DND-41 (cell line): ENCODE results near the gene C1orf35.

ENCODE experiments used
- ATAC-seq: fragments of 200-7000 bp; cut with Tn5 transposase; 3 replicates; pipeline ENCODE4 v1.9.1; 2021; ENCODE audit warnings: low read depth; ENCODE audit not compliant: insufficient read depth
- DNase-seq: peaks from one replicate; pipeline ENCODE4 v3.0.0-alpha.2; 2020
- H2AFZ ChIP-seq: 2 replicates; pipeline ENCODE4 v1.6.0; 2012; ENCODE audit warnings: low read depth, low read length
- H3K27ac ChIP-seq: 2 replicates; pipeline ENCODE4 v1.5.1; 2012; ENCODE audit warnings: low read length, inconsistent platforms
- H3K27me3 ChIP-seq: fragments of 200-600 bp; sonication (generic); 2 replicates; pipeline ENCODE4 v1.6.0; 2012; ENCODE audit warnings: low read length, mild to moderate bottlenecking, inconsistent platforms; ENCODE audit not compliant: insufficient read depth, poor library complexity
- H3K36me3 ChIP-seq: 2 replicates; pipeline ENCODE4 v1.5.1; 2012; ENCODE audit warnings: low read length, inconsistent platforms; ENCODE audit not compliant: insufficient read depth
- H3K4me1 ChIP-seq: 2 replicates; pipeline ENCODE4 v1.5.1; 2012; ENCODE audit warnings: mild to moderate bottlenecking, low read length; ENCODE audit not compliant: insufficient read depth
- H3K4me2 ChIP-seq: 2 replicates; pipeline ENCODE4 v1.6.0; 2012; ENCODE audit warnings: mild to moderate bottlenecking, moderate library complexity, low read length, inconsistent platforms; ENCODE audit not compliant: insufficient read depth
- H3K4me3 ChIP-seq, 2 experiments: fragments of 200-600 bp in 1 of 2; shearing (Covaris generic) in 1 of 2; 2 replicates each; pipeline ENCODE4 v1.5.1; 2012 to 2016; ENCODE audit warnings: inconsistent platforms in 2 of 2, low read length in 2 of 2, mild to moderate bottlenecking in 2 of 2, low read depth in 1 of 2, moderate library complexity in 1 of 2
- H3K79me2 ChIP-seq: 2 replicates; pipeline ENCODE4 v1.6.0; 2012; ENCODE audit warnings: low read length, inconsistent platforms; ENCODE audit not compliant: insufficient read depth
- H3K9ac ChIP-seq: 2 replicates; pipeline ENCODE4 v1.6.0; 2012; ENCODE audit warnings: low read depth, mild to moderate bottlenecking, inconsistent platforms, low read length, moderate library complexity
- H3K9me3 ChIP-seq: 2 replicates; pipeline ENCODE4 v1.5.1; 2012; ENCODE audit warnings: low read length, moderate library complexity, mild to moderate bottlenecking, inconsistent platforms; ENCODE audit not compliant: insufficient read depth, severe bottlenecking
- H4K20me1 ChIP-seq: 2 replicates; pipeline ENCODE4 v1.6.0; 2012; ENCODE audit warnings: low read length; ENCODE audit not compliant: insufficient read depth
- EZH2 ChIP-seq: IDR thresholded peaks from 3 replicates; pipeline ENCODE4 v1.6.1; 2012; ENCODE audit warnings: borderline replicate concordance, low read depth, mild to moderate bottlenecking, moderate library complexity, low read length, inconsistent platforms; ENCODE audit not compliant: severe bottlenecking
- TF ChIP-seq, protein P1 (sequence below): IDR thresholded peaks from 2 replicates; pipeline ENCODE4 v1.5.1; 2012; ENCODE audit warnings: borderline replicate concordance, low read length, moderate library complexity, mild to moderate bottlenecking; ENCODE audit not compliant: poor library complexity, severe bottlenecking; ENCODE audit errors: extremely low read depth

Gene C1orf35

DNA sequence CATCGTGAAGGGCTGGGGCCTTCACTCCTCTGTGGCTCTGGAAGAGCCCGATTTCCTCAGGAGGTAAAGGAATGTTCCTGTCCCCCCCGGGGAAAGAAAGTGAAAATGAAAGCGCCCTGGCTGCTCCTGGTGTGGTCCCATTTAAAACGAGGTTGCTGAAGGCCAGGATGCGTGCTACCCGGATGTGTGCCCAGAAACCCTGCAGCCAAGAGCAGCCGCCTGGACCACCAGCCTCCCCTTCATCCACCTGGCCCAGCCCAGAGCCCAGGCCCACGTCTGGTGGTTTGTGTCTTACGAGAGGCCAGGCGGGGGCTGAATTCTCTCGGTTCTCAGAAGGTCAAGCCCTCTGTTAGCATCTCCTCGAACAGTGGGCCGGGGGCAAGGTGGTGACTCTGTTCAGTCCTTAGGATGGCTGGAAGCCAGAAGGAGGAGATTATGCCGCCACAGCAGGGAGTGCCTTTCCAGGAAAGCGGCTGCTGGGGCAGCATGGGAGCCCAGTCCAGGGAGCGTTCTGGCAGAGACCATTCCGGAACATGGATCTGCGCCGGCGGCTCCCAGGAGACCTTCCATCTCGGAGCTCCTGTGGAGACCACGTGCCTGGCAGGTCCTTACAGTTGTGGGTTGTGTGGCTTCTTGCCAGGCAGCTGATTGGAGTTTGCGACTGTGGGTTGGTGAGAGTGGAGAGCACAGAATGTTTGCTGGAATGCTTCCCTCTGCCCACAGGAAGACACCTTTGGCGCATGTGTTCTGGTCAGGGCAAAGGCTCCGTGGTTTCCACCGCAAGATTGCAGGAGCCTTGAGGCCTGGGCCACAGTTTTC lies 38.3 kb upstream of the C1orf35 start:
- Histone ChIP-seq H3K79me2 (peaks cover 64% of the 10 kb centered on the region), H3K9me3 (no peaks in the 10 kb centered on the region), H3K36me3 (peaks cover 55% of the 10 kb centered on the region), H4K20me1 (peaks cover 62% of the 10 kb centered on the region), H3K4me1 (peaks cover 45% of the 10 kb centered on the region), H3K27ac (peak overlapping the region; percentile 88), H2AFZ (peak overlapping the region; percentile 39; the same call in 1 of the 2 replicates), H3K27me3 (peaks cover 6% of the 10 kb centered on the region), H3K4me3 (peak overlapping the region; percentile 99), H3K4me2 (peak overlapping the region; percentile 95), H3K9ac (peak overlapping the region; percentile 92)
- ATAC-seq (peak; percentile 13; the same call in 2 of the 3 replicates), DNase-seq (peak; percentile 74)
- TF ChIP-seq EZH2, result no peak
- TF ChIP-seq, protein P1, sequence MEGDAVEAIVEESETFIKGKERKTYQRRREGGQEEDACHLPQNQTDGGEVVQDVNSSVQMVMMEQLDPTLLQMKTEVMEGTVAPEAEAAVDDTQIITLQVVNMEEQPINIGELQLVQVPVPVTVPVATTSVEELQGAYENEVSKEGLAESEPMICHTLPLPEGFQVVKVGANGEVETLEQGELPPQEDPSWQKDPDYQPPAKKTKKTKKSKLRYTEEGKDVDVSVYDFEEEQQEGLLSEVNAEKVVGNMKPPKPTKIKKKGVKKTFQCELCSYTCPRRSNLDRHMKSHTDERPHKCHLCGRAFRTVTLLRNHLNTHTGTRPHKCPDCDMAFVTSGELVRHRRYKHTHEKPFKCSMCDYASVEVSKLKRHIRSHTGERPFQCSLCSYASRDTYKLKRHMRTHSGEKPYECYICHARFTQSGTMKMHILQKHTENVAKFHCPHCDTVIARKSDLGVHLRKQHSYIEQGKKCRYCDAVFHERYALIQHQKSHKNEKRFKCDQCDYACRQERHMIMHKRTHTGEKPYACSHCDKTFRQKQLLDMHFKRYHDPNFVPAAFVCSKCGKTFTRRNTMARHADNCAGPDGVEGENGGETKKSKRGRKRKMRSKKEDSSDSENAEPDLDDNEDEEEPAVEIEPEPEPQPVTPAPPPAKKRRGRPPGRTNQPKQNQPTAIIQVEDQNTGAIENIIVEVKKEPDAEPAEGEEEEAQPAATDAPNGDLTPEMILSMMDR, result no peak

DNA sequence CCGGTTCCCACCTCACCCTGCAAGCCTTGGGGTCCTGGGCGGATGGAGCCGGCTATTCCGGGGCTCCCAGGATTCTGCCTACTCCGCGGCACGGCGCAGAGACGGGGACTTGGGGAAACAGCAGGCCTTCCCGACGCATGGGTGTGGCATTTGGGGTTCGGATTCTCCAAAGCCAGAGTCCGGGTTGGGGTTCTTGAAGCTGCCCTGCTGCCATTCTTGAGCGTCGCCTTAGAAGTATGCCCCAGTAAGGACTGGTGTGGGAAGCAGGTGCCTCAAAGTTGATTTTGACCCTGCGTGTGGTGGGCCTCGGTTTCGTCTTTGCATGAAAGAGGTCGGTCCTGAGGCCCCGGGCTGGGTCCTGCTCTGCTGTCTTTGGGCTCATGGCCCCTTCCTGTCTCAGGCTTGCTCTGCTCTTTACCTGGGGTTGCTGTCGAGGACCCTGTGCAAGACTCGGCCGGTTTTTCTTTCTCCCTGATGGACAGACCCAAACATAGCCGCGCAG lies 37.6 kb upstream of the C1orf35 start:
- peaks cover 11% of the 10 kb centered on the region for H3K27me3 ChIP-seq
- TF ChIP-seq EZH2, result no peak
- TF ChIP-seq, protein P1, result no peak
- H3K79me2 ChIP-seq, result peaks cover 57% of the 10 kb centered on the region
- H3K9ac ChIP-seq, result peak overlapping the region; percentile 92
- peak overlapping the region; percentile 95 for H3K4me2 ChIP-seq
- peak overlapping the region; percentile 88 for H3K27ac ChIP-seq
- H4K20me1 ChIP-seq, result peaks cover 56% of the 10 kb centered on the region
- peaks cover 49% of the 10 kb centered on the region for H3K36me3 ChIP-seq
- no peaks in the 10 kb centered on the region for H3K9me3 ChIP-seq
- H2AFZ ChIP-seq, result peak overlapping the region; percentile 89
- H3K4me1 ChIP-seq, result peaks cover 45% of the 10 kb centered on the region
- peak overlapping the region; percentile 99 for H3K4me3 ChIP-seq
- peak; percentile 3; the same call in 2 of the 3 replicates for ATAC-seq
- no peak for DNase-seq

- DNase-seq, result peak; percentile 100
- H3K27ac ChIP-seq, result peak within 1 kb of the TSS; percentile 88
- peak within 1 kb of the TSS; percentile 92 for H3K9ac ChIP-seq
- H4K20me1 ChIP-seq, result peaks cover 49% of the 10 kb centered on the region
- H3K4me2 ChIP-seq, result peak within 1 kb of the TSS; percentile 95
- H3K79me2 ChIP-seq, result peaks cover 51% of the 10 kb centered on the region
- no peaks in the 10 kb centered on the region for H3K9me3 ChIP-seq
- peaks cover 13% of the 10 kb centered on the region for H3K27me3 ChIP-seq
- H3K4me3 ChIP-seq, result peak within 1 kb of the TSS; percentile 99
- TF ChIP-seq, protein P1, result no peak
- TF ChIP-seq EZH2, result no peak
- peak; percentile 83 for ATAC-seq
- H3K36me3 ChIP-seq, result peaks cover 43% of the 10 kb centered on the region
- peak within 1 kb of the TSS; percentile 89 for H2AFZ ChIP-seq
- H3K4me1 ChIP-seq, result peaks cover 45% of the 10 kb centered on the region
These were observed 37.0 kb upstream of the C1orf35 start, which contains the start of gene GUK1 for GRCh38 chr1:228139931-228140723. GUK1 (plus strand) TSS chr1:228140279; CDS start chr1:228140303, 24 bp downstream.
